Measurements from ENCODE around the gene MRPS18B. TPM values are rescaled to one million over a fixed set of nuclear protein-coding genes. Genes with fewer than 3 reads are reported as not detected.

The MRPS18B gene
- total RNA-seq, result 36.6 and 39.2 TPM in 2 replicates
- long read RNA-seq, transcript MRPS18B-206 (7 exons, 1,532 nt), result major isoform, 109 of 121 reads
- long read RNA-seq, partial matches to known transcripts, result 5 of 121 reads
- long read RNA-seq, other reads (novel, unspliced or antisense), result 7 of 121 reads

- peak; percentile 99 for DNase-seq (ENCODE audit: extremely low spot score, unreplicated experiment)
- peaks cover 30% of the 10 kb centered on the region for H3K36me3 Mint-ChIP-seq (ENCODE audit: unreplicated experiment)
- no peaks in the 10 kb centered on the region for H3K9me3 Mint-ChIP-seq (ENCODE audit: unreplicated experiment)
- peaks cover 31% of the 10 kb centered on the region for H3K4me1 Mint-ChIP-seq (ENCODE audit: unreplicated experiment)
- H3K27me3 Mint-ChIP-seq (ENCODE audit: unreplicated experiment), result no peaks in the 10 kb centered on the region
- H3K4me3 Mint-ChIP-seq (ENCODE audit: unreplicated experiment), result peak within 1 kb of the TSS; percentile 97
- peak within 1 kb of the TSS; percentile 100 for H3K27ac Mint-ChIP-seq (ENCODE audit: unreplicated experiment)
- no peak for TF ChIP-seq CTCF (IDR thresholded peaks at IDR 0.05)
Measured at GRCh38 chr6:30617565-30618269, at the start of gene MRPS18B. MRPS18B (plus strand) TSS chr6:30617840; CDS start chr6:30617866, 26 bp downstream.

GRCh38 chr6:30568245-30568644 lies 49.4 kb upstream of the MRPS18B start:
- Mint-ChIP-seq H3K36me3 (ENCODE audit: unreplicated experiment) (peaks cover 2% of the 10 kb centered on the region), H3K4me3 (ENCODE audit: unreplicated experiment) (no peak overlapping the region), H3K27ac (ENCODE audit: unreplicated experiment) (no peak overlapping the region), H3K9me3 (ENCODE audit: unreplicated experiment) (no peaks in the 10 kb centered on the region), H3K4me1 (ENCODE audit: unreplicated experiment) (peaks cover 38% of the 10 kb centered on the region), H3K27me3 (ENCODE audit: unreplicated experiment) (no peaks in the 10 kb centered on the region)
- no peak for TF ChIP-seq CTCF (IDR thresholded peaks at IDR 0.05)
- no peak for DNase-seq (ENCODE audit: extremely low spot score, unreplicated experiment)

- no peak for DNase-seq (ENCODE audit: extremely low spot score, unreplicated experiment)
- H3K27ac Mint-ChIP-seq (ENCODE audit: unreplicated experiment), result peak overlapping the region; percentile 98
- no peaks in the 10 kb centered on the region for H3K9me3 Mint-ChIP-seq (ENCODE audit: unreplicated experiment)
- TF ChIP-seq CTCF (IDR thresholded peaks at IDR 0.05), result no peak
- peak overlapping the region; percentile 98 for H3K4me3 Mint-ChIP-seq (ENCODE audit: unreplicated experiment)
- no peaks in the 10 kb centered on the region for H3K36me3 Mint-ChIP-seq (ENCODE audit: unreplicated experiment)
- H3K4me1 Mint-ChIP-seq (ENCODE audit: unreplicated experiment), result peaks cover 51% of the 10 kb centered on the region
- no peaks in the 10 kb centered on the region for H3K27me3 Mint-ChIP-seq (ENCODE audit: unreplicated experiment)
Measured at GRCh38 chr6:30570263-30570662, 47.4 kb upstream of the MRPS18B start.

- Mint-ChIP-seq H3K27me3 (ENCODE audit: unreplicated experiment) (no peaks in the 10 kb centered on the region), H3K36me3 (ENCODE audit: unreplicated experiment) (no peaks in the 10 kb centered on the region), H3K27ac (ENCODE audit: unreplicated experiment) (peak overlapping the region; percentile 98), H3K4me3 (ENCODE audit: unreplicated experiment) (peak overlapping the region; percentile 98), H3K4me1 (ENCODE audit: unreplicated experiment) (peaks cover 51% of the 10 kb centered on the region), H3K9me3 (ENCODE audit: unreplicated experiment) (no peaks in the 10 kb centered on the region)
- no peak for TF ChIP-seq CTCF (IDR thresholded peaks at IDR 0.05)
- no peak for DNase-seq (ENCODE audit: extremely low spot score, unreplicated experiment)
Measured at GRCh38 chr6:30570740-30571074, 46.9 kb upstream of the MRPS18B start.

- peak; percentile 100 for DNase-seq (ENCODE audit: extremely low spot score, unreplicated experiment)
- Mint-ChIP-seq H3K36me3 (ENCODE audit: unreplicated experiment) (no peaks in the 10 kb centered on the region), H3K27me3 (ENCODE audit: unreplicated experiment) (no peaks in the 10 kb centered on the region), H3K9me3 (ENCODE audit: unreplicated experiment) (no peaks in the 10 kb centered on the region), H3K27ac (ENCODE audit: unreplicated experiment) (peak within 1 kb of the TSS; percentile 98), H3K4me1 (ENCODE audit: unreplicated experiment) (peaks cover 48% of the 10 kb centered on the region), H3K4me3 (ENCODE audit: unreplicated experiment) (peak within 1 kb of the TSS; percentile 98)
- TF ChIP-seq CTCF (IDR thresholded peaks at IDR 0.05), result no peak
Measured at GRCh38 chr6:30571075-30571761, 46.4 kb upstream of the MRPS18B start, which contains the start of gene ABCF1. ABCF1 (plus strand) TSS chr6:30571442; CDS start chr6:30571488, 46 bp downstream.

Data from osteocyte (in vitro differentiated cells).